Lung (tissue), 12 donors: ENCODE data around the gene LIMS2. TPM values are rescaled to one million over a fixed set of nuclear protein-coding genes. Genes with fewer than 3 reads are reported as not detected.

Source experiments
- ATAC-seq: fragments of 200-7000 bp; cut with Tn5 transposase; one replicate; pipeline ENCODE4 v1.9.1; 2020; ENCODE audit warnings: moderate number of reproducible peaks; ENCODE audit not compliant: insufficient read depth, low FRiP score
- DNase-seq, 3 donors: peaks; one replicate each; pipeline ENCODE4 v3.0.0-alpha.2; 2013 to 2017
- H3K27ac ChIP-seq, 2 donors: one replicate each; pipeline ENCODE4 v1.5.1; 2013; ENCODE audit warnings: mild to moderate bottlenecking in 2 of 2, moderate library complexity in 2 of 2, control low read depth in 1 of 2, inconsistent platforms in 1 of 2, low read depth in 1 of 2, low read length in 1 of 2
- H3K27me3 ChIP-seq, 3 donors: one replicate each; pipeline ENCODE4 v1.5.1; 2013; ENCODE audit warnings: low read length in 2 of 3; ENCODE audit not compliant: control insufficient read depth in 3 of 3, insufficient read depth in 3 of 3
- H3K36me3 ChIP-seq, 4 donors: one replicate each; pipeline ENCODE4 v1.5.1; 2013; ENCODE audit warnings: low read length in 4 of 4, mild to moderate bottlenecking in 1 of 4, moderate library complexity in 1 of 4; ENCODE audit not compliant: control insufficient read depth in 4 of 4, insufficient read depth in 4 of 4
- H3K4me1 ChIP-seq, 5 donors: one replicate each; pipeline ENCODE4 v1.5.1; 2013; ENCODE audit warnings: low read length in 5 of 5, mild to moderate bottlenecking in 2 of 5, moderate library complexity in 1 of 5; ENCODE audit not compliant: control insufficient read depth in 5 of 5, insufficient read depth in 5 of 5
- H3K4me3 ChIP-seq: one replicate; pipeline ENCODE4 v1.5.1; 2013; ENCODE audit warnings: mild to moderate bottlenecking, control low read depth, moderate library complexity
- H3K9ac ChIP-seq, 2 donors: one replicate each; pipeline ENCODE4 v1.5.1; 2013; ENCODE audit warnings: low read length in 2 of 2, control low read depth in 1 of 2; ENCODE audit not compliant: insufficient read depth in 1 of 2
- H3K9me3 ChIP-seq, 4 donors: one replicate each; pipeline ENCODE4 v1.5.1; 2013; ENCODE audit warnings: low read length in 3 of 4, mild to moderate bottlenecking in 1 of 4, moderate library complexity in 1 of 4; ENCODE audit not compliant: control insufficient read depth in 4 of 4, insufficient read depth in 3 of 4
- WGBS, 2 donors: extraction: QIAGEN DNeasy Blood & Tissue Kit; methylation state at CpG; one replicate each; pipeline ENCODE4 v1.1.7; 2013; 5-methylcytosine and 5-hydroxymethylcytosine counted together
- polyA plus RNA-seq, 2 donors: library from polyadenylated mRNA; stranded (reverse); fragments of 200-250 nt; gene quantifications; one replicate each; pipeline ENCODE4 v1.2.1, GENCODE V29; 2013
- total RNA-seq, 2 donors: library from RNA; depleted of rRNA in 1 of 2; stranded (reverse); fragments of >200 nt in 1 of 2; gene quantifications; one replicate each; pipeline ENCODE4 v1.2.1, GENCODE V29; 2014 to 2021
- TF ChIP-seq, protein P1 (sequence below): IDR thresholded peaks from 2 replicates; pipeline ENCODE4 v1.5.1; 2012; ENCODE audit warnings: mild to moderate bottlenecking; ENCODE audit errors: control extremely low read depth, extremely low read depth
- donor health status: control.
- donor health status: control.
- donor health status: Bipolar disorder and iron deficiency.
- donor health status: healthy.
- donor health status: DM: yes; HTN: yes; CAD: no.

LIMS2 gene
- total and polyA plus RNA-seq, 4 donors = 22.2 to 138 (median 80.4) TPM

DNA sequence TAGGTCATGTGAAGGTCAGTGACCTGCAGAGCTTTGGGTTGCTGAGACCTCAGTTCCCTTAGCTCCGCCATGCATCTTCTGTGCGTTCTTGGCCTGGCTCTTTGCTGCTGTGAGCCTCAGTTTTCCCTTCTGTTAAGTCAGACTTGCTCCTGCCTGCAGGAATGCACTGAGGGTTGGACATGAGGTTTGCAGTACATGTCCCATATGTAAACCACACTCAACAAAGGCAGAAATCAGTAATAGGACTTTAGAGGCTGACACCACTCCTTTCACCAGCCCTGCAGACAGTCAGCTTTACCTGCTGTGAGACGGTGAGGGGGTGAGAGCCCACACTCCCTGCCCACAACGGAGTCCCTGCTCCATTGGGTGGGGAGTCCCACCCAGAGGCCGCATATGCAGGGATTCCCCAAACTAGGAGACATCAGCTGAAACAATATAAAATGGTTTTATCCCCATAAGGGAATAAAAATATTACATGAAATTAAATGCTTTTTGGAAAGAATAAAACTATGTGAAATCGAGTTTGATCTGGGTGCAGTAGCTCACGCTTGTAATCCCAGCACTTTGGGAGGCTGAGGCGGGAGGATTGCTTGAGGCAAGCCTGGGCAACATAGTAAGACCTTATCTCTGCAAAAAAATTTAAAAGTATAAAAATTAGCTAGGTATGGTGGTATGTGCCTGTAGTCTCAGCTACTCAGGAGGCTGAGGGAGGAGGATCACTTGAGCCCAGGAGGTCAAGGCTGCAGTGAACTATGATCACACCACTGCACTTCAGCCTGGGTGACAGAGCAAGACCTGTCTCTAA, 84.7 kb downstream of the LIMS2 start:
- no peaks in the 10 kb centered on the region for H3K27me3 ChIP-seq
- H3K4me1 ChIP-seq = no peaks in the 10 kb centered on the region
- H3K27ac ChIP-seq = no peak overlapping the region
- H3K9me3 ChIP-seq = no peaks in the 10 kb centered on the region
- ATAC-seq = no peak
- no peaks in the 10 kb centered on the region for H3K36me3 ChIP-seq
- DNase-seq = no peak
- TF ChIP-seq, protein P1, sequence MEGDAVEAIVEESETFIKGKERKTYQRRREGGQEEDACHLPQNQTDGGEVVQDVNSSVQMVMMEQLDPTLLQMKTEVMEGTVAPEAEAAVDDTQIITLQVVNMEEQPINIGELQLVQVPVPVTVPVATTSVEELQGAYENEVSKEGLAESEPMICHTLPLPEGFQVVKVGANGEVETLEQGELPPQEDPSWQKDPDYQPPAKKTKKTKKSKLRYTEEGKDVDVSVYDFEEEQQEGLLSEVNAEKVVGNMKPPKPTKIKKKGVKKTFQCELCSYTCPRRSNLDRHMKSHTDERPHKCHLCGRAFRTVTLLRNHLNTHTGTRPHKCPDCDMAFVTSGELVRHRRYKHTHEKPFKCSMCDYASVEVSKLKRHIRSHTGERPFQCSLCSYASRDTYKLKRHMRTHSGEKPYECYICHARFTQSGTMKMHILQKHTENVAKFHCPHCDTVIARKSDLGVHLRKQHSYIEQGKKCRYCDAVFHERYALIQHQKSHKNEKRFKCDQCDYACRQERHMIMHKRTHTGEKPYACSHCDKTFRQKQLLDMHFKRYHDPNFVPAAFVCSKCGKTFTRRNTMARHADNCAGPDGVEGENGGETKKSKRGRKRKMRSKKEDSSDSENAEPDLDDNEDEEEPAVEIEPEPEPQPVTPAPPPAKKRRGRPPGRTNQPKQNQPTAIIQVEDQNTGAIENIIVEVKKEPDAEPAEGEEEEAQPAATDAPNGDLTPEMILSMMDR = no peak
- no peak overlapping the region for H3K4me3 ChIP-seq
- H3K9ac ChIP-seq = no peak overlapping the region
- WGBS, 2 donors = 95 to 97% methylated on average over 8 of the region's 8 CpGs

DNA sequence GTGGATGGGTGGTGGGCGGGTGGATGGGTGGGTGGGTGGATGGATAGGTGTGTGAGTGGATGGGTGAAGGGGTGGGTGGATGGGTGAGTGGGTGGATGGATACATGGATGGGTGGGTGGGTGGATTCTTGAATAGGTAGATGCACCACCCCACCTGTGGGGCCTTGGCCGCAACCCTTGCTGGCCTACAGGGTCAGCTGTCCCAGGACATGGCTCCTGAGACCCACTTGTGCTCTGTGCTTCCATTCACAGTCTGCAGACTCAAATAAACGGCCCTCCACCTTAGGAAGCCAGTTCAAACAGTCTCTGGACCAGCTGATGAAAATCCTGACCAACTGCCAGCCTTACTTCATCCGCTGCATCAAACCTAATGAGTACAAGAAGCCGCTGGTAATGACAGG, 85.5 kb downstream of the LIMS2 start:
- H3K36me3 ChIP-seq = no peaks in the 10 kb centered on the region
- 91% methylated on average over 5 of the region's 5 CpGs for WGBS, 2 donors
- no peak overlapping the region for H3K27ac ChIP-seq
- no peaks in the 10 kb centered on the region for H3K9me3 ChIP-seq
- H3K4me3 ChIP-seq = no peak overlapping the region
- TF ChIP-seq, protein P1 = no peak
- ATAC-seq (no peak), DNase-seq (no peak)
- no peak overlapping the region for H3K9ac ChIP-seq
- H3K27me3 ChIP-seq = no peaks in the 10 kb centered on the region
- H3K4me1 ChIP-seq = no peaks in the 10 kb centered on the region

DNA sequence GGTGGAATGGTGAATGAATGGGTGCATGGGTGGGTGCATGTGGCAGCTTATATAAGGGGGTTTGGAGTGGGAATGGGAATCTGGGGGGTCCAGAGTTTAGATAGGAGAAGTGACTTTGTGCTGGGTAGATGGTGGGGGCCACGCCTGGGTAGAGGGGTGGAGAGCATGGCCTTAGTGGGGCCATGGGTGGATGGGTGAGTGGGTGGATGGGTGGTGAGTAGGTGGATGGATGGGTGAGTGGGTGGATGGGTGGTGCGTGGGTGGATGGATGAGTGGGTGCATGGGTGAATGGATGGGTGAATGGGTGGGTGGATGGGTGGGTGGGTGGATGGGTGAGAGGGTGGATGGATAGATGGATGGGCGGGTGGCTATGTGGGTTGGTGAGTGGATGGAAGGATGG, 86.0 kb downstream of the LIMS2 start:
- H3K4me3 ChIP-seq = no peak overlapping the region
- TF ChIP-seq, protein P1 = no peak
- no peak overlapping the region for H3K9ac ChIP-seq
- 98% methylated on average over 3 of the region's 3 CpGs for WGBS, 2 donors
- H3K4me1 ChIP-seq = no peaks in the 10 kb centered on the region
- H3K9me3 ChIP-seq = no peaks in the 10 kb centered on the region
- no peak for DNase-seq
- no peaks in the 10 kb centered on the region for H3K36me3 ChIP-seq
- H3K27me3 ChIP-seq = no peaks in the 10 kb centered on the region
- no peak for ATAC-seq
- H3K27ac ChIP-seq = no peak overlapping the region

Other genes starting within 250 kb of the LIMS2 start
- gene IWS1, start 149.0 kb downstream of the LIMS2 start, total RNA-seq = 10 to 100 TPM; 35.6 to 64.5 TPM
- 10 to 100 TPM; 20.3 to 29.6 TPM for gene IWS1, start 149.0 kb downstream of the LIMS2 start, polyA plus RNA-seq
- gene MYO7B, start 139.8 kb downstream of the LIMS2 start, total RNA-seq = 1 to 10 TPM in 1 of 2 donors, under 1 TPM in 1; 0.51 to 4.7 TPM
- 1 to 10 TPM; 1.6 to 2.2 TPM for gene MYO7B, start 139.8 kb downstream of the LIMS2 start, polyA plus RNA-seq
- under 1 TPM in 1 of 2 donors, not detected in 1; 0.40 TPM for gene GPR17, start 29.4 kb downstream of the LIMS2 start, total RNA-seq
- 1 to 10 TPM in 1 of 2 donors, under 1 TPM in 1; 0.30 to 1.4 TPM for gene GPR17, start 29.4 kb downstream of the LIMS2 start, polyA plus RNA-seq
- gene SFT2D3, start 26.0 kb upstream of the LIMS2 start, total RNA-seq = 10 to 100 TPM in 1 of 2 donors, 1 to 10 TPM in 1; 7.1 to 11.0 TPM
- gene SFT2D3, start 26.0 kb upstream of the LIMS2 start, polyA plus RNA-seq = 1 to 10 TPM; 5.0 to 9.9 TPM
- 10 to 100 TPM; 42.4 to 93.0 TPM for gene WDR33, start 135.6 kb upstream of the LIMS2 start, total RNA-seq
- gene WDR33, start 135.6 kb upstream of the LIMS2 start, polyA plus RNA-seq = 10 to 100 TPM; 11.6 to 16.0 TPM
- gene POLR2D, start 182.6 kb upstream of the LIMS2 start, total RNA-seq = 10 to 100 TPM; 21.6 to 22.6 TPM
- gene POLR2D, start 182.6 kb upstream of the LIMS2 start, polyA plus RNA-seq = 10 to 100 TPM; 12.2 to 12.3 TPM
- 10 to 100 TPM; 13.5 to 15.2 TPM for gene AMMECR1L, start 210.4 kb upstream of the LIMS2 start, total RNA-seq
- 1 to 10 TPM; 7.0 to 9.9 TPM for gene AMMECR1L, start 210.4 kb upstream of the LIMS2 start, polyA plus RNA-seq